ENCODE measurements around the gene OR10J1.
"Not testable (repeated sequence)": the region's sequence is repeated elsewhere in the genome, so short reads cannot be mapped to it uniquely, and the experiment has no call there.

OR10J1 gene, protein sequence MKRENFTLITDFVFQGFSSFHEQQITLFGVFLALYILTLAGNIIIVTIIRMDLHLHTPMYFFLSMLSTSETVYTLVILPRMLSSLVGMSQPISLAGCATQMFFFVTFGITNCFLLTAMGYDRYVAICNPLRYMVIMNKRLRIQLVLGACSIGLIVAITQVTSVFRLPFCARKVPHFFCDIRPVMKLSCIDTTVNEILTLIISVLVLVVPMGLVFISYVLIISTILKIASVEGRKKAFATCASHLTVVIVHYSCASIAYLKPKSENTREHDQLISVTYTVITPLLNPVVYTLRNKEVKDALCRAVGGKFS

GRCh38 chr1:159439422-159439821 is at the start of gene OR10J1:
Gene OR10J1 (plus strand): TSS chr1:159439722. CDS start chr1:159439792, 70 bp downstream.
- no peak for DNase-seq (ENCODE audit: low spot score)

DNA sequence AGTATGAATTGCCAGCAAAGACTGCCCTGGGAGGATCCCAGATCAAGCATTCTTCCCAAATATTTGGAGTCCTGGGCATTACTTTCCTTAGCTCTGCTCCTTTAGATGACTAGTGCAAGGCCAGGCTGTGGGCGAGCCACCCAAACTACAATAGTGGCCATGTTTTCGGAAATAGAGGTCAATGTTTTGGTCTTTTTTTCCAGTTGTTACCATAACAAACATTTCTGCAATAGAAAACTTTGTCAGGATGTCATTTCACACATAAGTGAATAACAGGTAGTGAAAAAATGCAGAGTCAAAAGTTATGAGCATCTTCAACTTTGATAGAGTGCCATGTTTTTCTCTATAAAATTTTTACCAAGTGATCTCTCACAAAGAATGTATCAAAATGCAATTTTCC is 32.7 kb upstream of the OR10J1 start:
- no peak for DNase-seq (ENCODE audit: low spot score)

DNA sequence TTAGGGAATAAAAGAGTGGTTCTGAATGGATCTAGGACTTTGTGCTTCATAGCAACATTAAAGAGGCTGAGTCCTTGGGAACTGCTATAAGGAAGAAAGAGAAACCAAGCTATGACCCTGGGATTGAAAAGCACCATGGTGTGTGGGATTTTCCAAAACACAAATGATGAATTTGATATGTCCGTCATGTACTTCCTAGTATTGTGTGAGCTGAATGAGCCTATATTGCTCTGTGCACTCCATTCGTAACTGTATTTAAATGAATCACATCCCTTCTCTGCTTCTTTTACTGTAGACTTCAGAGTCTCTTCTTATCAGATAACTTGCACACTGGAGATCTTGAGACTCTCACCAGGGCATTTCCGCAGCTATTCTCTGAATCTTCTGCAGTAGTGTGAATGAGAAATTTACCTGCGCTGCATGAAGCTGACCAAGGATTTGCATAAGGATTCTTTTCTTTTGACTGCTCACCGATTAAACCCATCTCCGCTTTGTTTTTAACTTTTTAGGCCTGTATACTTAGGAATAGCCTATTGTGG is 30.6 kb upstream of the OR10J1 start:
- no peak for DNase-seq (ENCODE audit: low spot score)

GRCh38 chr1:159421821-159422220 is 17.7 kb upstream of the OR10J1 start:
- DNase-seq (ENCODE audit: low spot score): no peak

- DNase-seq (ENCODE audit: low spot score): no peak
These were observed 11.0 kb upstream of the OR10J1 start for GRCh38 chr1:159428536-159428935.

DNA sequence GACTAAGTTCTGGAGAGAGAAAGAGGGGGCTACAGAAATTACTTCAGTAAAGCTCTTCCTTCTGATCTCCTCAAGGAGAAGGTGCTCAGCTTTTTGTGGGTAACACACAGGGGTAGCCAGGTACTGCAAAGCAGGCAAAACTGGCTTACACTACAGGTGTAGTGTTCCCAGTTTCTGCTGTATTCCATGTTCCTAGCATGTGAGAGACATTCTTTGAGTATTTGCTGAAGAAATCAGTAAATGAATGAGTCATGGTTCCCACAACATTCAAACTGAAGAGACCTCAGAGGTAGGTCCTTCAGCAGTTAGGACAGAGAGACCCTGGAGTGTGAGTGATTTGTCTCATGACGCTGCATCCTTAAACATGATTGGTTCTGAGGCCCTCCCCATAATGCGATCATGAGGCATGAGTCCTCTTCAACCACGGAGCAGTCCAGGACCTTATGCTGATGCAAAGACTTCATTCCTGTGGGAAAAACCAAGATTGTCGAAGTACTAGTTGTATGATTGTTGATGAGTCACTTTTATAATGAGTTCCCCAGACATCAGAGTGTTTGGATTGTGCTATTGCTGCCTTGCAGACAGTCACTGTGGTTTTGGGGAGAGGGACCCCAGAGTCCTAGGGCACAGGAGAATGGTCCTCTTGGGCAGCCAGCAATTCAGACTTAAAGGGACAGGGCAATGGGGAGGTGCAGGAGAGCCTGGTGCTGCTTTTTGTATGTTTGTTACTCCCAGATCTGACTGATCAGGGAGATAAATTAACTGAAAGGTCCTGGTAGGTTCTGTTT is 10.3 kb upstream of the OR10J1 start:
- DNase-seq (ENCODE audit: low spot score): peak; percentile 17

DNA sequence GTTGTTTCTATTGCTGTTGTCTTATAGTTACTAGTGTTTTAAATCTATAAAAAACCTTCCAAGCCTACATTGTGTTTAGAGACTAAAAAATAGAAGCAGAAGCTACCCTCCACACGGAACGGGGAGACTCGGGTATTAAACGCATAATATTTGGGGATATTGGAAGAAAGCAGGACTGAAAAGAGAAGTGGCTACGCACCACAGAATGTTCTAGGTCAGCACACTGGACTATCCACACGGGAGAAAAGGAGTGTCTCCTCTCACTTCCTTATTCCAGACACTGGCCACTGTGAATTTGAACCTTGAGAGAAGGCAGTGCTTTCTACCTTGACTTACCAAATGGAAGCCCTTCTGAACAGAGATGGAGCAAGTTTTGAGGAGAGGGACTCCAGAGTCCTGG is 8.5 kb upstream of the OR10J1 start:
- no peak for DNase-seq (ENCODE audit: low spot score)

GRCh38 chr1:159431904-159432303 is 7.6 kb upstream of the OR10J1 start, which contains the start of gene OR10J4:
Gene OR10J4 (plus strand): TSS chr1:159432204.
- DNase-seq (ENCODE audit: low spot score): no peak

GRCh38 chr1:159436469-159436868 is 3.1 kb upstream of the OR10J1 start:
- DNase-seq (ENCODE audit: low spot score): no peak

DNA sequence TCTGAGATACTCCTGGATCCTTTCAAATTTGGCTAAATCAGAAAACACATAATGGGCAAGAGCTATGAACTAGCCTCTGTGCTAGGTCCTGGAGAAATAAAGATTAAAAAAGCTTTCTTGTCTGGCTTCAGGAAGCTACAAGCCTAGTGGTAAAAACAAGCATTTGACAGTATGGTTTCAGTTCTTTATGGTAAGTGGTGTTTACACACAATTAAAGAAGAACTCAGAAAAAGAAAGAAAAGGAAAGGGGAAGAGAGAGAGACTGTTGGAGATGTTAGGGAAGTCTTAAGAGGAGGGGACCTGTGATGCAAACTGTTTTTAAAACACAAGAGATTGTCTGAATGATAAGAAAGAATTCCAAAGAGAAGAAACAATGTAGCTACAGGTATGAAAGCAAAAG is 1.8 kb downstream of the OR10J1 start:
- no peak for DNase-seq (ENCODE audit: low spot score)

GRCh38 chr1:159442428-159442827 is 2.9 kb downstream of the OR10J1 start:
- no peak for DNase-seq (ENCODE audit: low spot score)

DNA sequence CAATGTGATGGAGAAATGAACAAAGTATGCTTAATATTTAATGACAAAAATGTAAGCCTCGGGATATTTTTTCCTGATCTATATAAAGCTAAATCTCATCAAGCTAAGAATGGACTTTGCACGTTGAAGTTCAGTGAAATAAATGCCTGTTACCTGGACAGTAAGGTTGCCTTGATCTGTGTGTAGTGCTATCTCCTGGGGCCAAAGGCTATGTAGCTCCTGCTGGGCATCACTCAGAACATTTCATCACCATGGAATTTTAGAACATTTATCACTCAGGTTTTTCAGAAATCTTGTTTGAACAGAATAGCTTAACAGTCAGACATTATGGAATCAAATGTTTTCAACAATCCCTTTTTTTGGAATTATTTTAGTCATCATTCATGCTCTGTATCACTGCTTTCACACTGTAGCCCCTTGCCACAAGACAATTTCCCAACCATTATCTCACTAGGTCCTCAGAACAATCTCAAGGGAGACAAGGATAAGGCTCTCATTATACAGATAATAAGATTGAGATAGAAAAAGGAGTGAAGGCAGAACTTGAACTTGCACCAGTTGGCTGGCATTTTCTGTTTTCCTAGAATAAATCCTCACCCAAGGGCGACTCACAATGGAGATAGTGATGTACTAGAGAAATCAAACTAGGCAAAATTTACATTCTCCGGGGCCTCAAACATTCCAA is 3.7 kb downstream of the OR10J1 start:
- DNase-seq (ENCODE audit: low spot score): no peak

GRCh38 chr1:159444511-159444910 is 5.0 kb downstream of the OR10J1 start:
- DNase-seq (ENCODE audit: low spot score): no peak

DNA sequence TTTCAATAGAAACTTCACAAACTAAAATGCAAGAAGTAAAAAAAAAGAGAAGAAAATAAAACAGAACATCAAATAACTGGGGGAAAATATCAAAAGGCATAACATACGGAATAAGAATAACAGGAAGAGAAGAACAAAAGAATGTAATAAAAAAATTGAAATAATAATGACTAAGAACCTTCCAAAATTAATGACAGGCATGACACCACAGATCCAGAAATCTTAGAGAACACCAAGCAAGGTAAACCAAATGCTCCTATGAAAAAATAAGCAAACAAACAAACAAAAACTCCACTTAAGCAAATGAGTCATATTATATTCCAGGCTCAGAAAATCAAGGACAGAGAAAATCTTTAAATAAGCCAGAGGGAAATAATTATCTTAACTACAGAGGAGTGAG is 8.7 kb downstream of the OR10J1 start:
- DNase-seq (ENCODE audit: low spot score): no peak

- DNase-seq (ENCODE audit: low spot score): not testable (repeated sequence)
These were observed 10.1 kb downstream of the OR10J1 start for GRCh38 chr1:159449605-159450004.

DNA sequence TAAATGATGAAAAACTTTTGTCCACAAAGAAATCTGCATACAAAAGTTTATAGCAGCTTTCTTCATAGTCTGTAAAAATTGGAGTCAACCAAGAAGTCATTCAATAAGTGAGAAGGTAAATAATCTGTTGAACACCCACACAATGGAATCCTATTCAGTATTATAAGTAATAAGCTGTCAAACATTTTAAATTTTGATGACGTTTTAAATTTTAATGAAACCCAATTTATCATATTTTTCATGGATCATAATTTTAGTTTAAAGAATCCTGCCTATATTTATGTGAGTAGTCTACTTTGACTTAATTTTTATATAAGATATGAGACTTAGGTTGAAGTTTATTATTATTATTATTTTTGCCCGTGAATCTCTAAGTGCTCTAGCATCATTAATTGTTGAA is 20.0 kb downstream of the OR10J1 start:
- no peak for DNase-seq (ENCODE audit: low spot score)

DNA sequence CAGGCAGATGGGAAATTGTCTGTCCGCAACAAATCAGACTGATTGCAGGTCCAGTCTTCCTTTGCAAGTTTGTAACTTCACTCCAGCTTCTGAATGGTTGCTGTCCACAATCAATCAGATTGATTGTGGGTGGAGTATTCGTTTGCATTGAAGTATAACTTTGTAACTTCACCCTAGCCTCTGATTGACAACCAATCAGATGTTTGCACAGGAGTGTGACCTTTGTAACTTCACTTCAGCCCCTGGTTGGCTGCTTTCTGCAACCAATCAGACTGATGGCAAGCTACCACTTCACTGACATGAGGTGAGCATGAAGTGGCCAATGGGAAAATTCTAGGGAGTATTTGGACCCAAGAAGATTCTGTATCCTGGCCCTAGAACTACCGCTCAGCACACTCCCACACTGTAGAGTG is 25.7 kb downstream of the OR10J1 start:
- DNase-seq (ENCODE audit: low spot score): no peak

DNA sequence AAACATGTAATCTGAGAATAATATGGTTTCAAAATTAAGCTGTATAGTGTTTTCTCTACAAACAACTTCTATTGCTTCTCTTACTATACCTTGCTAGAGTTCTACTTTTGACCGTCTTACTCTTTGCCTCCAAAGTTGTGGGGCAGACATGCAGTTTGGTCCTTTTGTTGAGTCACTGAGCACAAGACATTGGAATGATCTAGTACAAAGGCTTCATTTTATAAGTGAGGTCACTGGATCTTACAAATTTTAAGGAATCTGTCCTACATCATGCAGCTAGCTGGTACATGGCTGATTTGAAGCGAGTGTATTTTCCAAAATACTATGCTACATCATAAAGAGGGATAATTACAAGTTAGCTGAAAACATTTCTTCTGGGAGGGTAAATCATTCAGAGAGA is 28.8 kb downstream of the OR10J1 start:
- DNase-seq (ENCODE audit: low spot score): no peak

DNA sequence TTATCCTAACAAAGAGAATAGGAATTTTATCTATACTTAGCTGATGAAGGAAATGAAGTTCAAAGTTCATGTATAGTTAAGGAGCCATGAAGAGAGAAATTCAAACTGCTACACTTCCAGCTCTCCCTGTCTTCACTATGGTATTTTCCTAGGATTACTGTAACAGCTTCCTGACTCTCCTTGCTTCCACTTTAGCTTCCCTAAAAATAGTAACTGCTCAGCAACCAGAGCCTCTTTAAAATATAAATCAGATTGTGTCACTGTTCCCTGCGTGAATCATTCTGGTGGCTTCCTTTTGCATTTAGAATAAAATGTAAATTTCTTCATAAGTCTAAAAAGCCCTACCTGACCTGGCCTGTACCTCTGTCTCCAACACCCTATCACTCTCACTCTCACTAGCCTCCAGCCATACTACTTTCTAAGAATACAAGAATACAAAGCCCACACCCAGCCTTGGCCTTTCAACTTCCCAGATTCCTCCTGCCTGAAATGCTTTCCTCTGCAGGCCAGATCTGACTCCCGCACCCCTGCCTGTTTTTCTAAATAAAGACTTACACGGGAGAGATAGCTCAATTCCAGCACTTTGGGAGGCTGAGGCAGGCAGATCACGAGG is 30.5 kb downstream of the OR10J1 start:
- DNase-seq (ENCODE audit: low spot score): no peak

DNA sequence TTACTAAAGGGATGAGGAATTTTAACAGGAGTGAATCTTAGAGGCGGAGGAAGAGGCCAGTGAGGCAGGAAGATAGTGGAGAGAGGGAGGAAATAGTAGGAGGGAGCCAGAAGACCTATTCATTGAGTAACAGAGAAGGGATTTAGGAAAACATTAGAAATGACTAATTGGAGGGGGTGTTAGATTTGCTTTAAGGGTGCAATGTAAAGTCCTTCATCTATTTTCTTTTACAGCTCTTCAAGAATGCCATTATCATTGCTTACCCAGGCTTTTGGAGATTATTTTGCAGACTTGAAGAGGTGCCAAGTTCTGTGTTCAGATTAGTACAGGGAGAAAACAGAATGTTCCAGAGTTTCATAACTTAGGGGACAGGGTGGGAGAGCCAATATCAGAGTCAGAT is 33.8 kb downstream of the OR10J1 start:
- no peak for DNase-seq (ENCODE audit: low spot score)

DNA sequence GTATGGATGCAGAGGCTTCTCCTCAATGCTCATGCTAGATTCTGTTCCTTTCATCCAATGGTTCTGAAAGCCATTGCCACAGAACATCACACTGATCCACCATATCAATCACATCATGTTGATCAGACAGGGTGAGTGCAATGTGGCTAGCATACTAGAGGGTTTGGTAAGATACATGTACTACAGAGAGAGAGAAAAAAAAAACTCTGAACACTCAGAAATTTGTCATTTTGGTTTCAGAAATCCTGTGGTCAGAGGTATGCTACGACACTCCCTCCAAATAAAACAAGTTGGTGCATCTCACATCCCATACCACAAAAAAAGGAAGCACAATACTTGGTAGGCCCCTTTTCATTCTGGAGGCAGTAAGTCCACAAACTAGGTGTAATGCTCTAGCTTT is 35.4 kb downstream of the OR10J1 start:
- DNase-seq (ENCODE audit: low spot score): no peak

GRCh38 chr1:159483501-159483900 is 44.0 kb downstream of the OR10J1 start:
- DNase-seq (ENCODE audit: low spot score): no peak
